EL (cell line): Measurements from ENCODE around the gene REM1.
"Not testable (repeated sequence)": the region's sequence is repeated elsewhere in the genome, so short reads cannot be mapped to it uniquely, and the experiment has no call there.

Source experiments
- DNase-seq: peaks from one replicate; pipeline ENCODE4 v3.0.0-alpha.2; 2016

REM1 gene, protein sequence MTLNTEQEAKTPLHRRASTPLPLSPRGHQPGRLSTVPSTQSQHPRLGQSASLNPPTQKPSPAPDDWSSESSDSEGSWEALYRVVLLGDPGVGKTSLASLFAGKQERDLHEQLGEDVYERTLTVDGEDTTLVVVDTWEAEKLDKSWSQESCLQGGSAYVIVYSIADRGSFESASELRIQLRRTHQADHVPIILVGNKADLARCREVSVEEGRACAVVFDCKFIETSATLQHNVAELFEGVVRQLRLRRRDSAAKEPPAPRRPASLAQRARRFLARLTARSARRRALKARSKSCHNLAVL

DNA sequence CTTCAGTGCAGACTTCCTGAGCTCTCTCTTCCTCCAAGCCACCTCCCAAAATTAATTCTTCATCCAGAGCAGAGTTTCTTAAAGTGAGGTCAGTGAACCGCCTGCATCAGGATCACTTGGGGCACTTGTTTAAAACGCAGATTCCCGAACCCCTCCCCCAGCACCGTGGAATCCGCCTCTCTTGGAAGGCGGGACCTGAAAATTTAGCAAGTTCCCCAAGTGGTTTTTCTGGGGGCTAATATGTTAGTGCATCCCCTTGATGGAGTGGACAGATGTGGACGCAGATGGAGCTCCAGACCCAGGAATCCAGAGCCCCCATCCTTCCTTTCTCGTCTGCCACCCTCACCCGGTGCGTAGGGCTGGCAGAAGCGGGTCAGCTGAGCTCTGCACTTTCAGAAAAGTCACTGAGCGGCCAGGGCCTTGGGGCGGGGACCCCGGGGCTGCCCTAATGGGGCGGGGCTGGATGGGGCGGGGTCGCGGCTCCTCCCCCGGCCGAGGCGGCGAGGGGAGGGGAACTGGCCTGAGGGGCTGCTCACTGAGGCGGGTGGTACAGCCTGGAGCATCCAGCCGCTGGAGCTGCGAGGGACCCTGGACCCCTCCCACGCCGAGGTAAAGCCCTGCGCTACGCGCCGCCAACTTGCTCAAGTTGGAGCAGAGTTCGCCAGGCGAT, at the start of gene REM1, which contains the start of gene DEFB124:
TSS of gene REM1 (plus strand) at position 531 of the 670 bp plus-strand sequence. CDS start 1,158 bp downstream, outside the sequence.
TSS of gene DEFB124 (minus strand) at position 370 of the 670 bp plus-strand sequence. CDS start 2,114 bp downstream, outside the sequence.
- DNase-seq: no peak

DNA sequence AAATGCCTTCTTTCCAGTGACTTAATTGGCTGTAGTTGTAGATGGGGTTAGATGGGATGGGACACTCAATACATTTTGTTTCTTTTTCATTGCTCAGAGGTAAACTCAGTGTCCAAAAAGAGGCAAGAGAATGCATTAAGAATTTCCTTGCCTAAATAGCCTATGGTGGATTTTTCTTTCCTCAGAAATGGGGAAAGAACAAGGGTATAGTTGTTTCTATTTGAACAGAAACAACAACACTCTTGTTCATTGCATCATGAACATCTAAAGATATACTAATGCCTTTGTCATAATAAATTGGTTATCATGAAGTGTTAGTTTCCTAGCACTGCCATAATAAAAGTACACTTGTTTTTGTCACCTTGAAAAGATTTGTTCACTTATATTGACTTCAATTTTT, 49.3 kb upstream of the REM1 start:
- DNase-seq: no peak

DNA sequence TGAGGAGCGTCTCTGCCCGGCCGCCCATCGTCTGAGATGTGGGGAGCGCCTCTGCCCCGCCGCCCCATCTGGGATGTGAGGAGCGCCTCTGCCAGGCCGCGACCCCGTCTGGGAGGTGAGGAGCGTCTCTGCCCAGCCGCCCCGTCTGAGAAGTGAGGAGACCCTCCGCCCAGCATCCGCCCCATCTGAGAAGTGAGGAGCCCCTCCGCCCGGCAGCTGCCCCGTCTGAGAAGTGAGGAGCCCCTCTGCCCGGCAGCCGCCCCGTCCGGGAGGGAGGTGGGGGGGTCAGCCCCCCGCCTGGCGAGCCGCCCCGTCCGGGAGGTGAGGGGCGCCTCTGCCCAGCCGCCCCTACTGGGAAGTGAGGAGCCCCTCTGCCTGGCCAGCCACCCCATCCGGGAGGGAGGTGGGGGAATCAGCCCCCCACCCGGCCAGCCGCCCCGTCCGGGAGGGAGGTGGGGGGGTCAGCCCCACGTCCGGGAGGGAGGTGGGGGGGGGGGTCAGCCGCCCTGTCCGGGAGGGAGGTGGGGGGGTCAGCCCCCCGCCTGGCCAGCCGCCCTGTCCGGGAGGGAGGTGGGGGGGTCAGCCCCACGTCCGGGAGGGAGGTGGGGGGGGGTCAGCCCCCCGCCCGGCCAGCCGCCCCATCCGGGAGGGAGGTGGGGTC, 48.1 kb upstream of the REM1 start:
- DNase-seq: not testable (repeated sequence)

- not testable (repeated sequence) for DNase-seq
These were observed 47.5 kb upstream of the REM1 start for GRCh38 chr20:31427576-31427975.

DNA sequence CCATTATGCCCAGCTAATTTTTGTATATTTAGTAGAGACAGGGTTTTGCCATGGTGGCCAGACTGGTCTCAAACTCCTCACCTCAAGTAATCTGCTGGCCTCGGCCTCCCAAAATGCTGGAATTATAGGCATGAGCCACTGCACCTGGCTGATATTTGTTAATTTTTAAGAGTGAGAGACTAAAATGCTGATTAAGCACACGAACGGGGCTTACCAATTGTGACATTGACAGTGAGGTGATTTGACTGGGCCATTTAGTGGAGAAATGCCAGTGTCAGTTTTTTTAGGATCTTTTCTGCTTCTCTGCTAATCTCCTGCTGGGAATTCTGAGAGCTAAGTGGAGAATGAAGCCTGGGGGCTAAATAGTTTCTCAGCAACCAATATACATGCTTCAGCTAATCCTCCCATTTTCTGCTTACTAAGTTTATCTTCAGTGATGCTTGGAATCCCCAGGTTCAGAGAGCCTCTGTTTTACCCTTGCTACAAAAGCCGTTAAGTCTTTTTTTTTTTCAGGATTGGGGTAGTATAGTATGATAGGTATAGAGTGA, 44.4 kb upstream of the REM1 start:
- DNase-seq: no peak

- no peak for DNase-seq
These were observed 35.0 kb upstream of the REM1 start, which contains the start of gene DEFB123 for GRCh38 chr20:31440012-31440659. Gene DEFB123, plus strand, starts transcription at chr20:31440632. Its CDS starts 67 bp downstream, at chr20:31440699.

DNA sequence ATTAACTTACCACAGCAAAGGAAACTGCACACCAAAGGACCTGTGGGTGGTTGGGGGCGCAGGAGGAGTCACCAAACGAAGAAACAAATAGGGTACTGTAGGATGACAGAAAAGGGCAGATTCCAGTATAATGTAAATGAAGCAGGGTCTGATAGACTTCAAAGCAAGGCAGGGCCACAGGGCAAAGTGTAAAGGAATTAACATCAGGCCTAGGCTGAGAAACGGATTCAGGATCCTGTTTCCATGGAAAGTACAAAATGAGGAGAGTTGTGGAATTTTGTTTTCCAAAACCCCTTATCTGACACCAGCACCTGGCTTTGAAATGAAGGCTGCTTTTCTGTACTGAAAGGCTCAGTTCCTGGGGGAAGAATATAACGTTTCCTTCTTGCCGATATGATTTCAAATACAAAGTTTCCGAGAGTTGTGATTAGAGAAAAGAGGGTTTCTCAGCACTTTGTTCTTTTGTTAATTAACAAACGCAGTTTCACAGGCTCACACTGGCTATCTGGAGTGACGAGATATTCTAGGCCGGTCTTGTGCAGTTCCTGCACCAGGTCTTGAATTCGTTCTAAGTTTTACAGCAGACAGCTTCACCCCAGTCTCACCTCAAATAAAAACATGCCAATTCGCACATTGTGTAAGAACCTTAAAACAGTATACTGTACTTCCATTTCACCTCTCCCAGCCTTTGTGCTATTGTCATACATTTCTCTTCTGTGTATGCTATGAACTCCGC, 28.8 kb upstream of the REM1 start:
- no peak for DNase-seq

DNA sequence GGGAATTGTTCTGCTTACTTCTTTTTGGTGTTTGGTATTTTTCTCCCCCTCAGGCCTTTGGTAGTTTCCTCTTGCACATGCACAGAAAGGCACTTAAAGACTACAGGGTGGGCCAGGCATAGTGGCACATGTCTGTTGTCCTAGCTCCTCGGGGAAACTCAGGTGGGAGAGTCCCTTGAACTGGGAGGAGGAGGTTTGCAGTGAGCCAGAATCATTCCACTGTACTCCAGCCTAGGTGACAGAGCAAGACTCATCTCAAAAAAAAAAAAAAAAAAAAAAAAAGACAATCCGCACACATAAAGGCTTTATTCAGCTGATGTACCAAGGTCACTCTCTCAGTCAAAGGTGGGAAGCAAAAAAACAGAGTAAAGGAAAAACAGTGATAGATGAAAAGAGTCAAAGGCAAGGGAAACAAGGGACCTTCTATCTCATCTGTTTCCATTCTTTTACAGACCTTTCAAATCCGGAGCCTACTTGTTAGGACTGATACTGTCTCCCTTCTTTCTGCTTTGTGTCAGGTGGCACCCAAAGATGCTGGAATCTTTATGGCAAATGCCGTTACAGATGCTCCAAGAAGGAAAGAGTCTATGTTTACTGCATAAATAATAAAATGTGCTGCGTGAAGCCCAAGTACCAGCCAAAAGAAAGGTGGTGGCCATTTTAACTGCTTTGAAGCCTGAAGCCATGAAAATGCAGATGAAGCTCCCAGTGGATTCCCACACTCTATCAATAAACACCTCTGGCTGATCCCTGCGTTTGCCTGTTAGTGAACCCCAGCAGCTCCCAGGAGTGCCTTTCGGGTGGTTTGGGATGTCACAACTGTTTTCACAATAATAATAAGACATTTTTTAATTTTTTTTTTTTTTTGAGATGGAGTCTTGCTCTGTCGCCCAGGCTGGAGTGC, 25.3 kb upstream of the REM1 start:
- DNase-seq: no peak

DNA sequence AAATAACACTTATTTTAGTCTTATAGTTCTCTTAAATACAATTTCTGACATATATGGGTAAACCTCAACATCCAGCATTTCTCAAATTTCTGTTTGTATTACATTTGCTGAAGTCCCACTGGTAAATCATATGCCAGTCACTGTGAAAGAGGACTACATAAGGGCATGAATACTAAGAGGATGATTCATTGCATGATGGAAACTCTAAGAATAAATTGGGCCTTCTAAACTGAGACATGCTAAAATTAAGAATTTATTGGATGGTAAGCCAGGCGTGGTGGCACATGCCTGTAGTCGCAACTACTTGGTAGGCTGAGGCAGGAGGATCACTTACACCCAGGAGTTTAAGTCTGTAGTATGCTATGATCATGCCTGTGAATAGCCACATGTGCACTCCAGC, 22.5 kb upstream of the REM1 start:
- no peak for DNase-seq

DNA sequence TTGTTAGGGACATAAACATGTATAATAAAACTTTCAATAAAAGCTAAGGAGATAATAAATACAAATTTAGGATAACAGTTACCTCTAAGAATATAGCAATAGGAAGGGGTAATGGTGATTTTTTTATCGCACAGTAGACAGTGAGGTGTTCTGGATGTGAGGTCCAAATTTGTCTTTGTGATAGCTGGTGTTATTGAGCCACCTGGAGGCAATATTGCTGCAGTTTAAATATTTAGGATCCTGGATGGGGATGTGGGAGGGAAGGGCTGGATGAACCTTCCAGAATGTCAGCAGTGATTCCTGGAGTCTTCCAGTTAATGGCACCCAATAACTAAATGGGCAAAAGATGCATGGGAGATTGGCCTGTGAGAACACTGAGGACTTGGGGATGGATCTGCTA, 20.7 kb upstream of the REM1 start:
- no peak for DNase-seq

DNA sequence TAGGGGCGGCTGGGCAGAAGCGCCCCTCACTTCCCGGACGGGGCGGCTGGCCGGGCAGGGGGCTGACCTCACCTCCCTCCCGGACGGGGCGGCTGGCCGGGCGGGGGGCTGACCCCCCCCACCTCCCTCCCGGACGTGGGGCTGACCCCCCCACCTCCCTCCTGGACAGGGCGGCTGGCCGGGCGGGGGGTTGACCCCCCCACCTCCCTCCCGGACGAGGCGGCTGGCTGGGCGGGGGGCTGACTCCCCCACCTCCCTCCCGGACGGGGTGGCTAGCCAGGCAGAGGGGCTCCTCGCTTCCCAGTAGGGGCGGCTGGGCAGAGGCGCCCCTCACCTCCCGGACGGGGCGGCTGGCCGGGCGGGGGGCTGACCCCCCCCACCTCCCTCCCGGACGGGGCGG, 4.1 kb upstream of the REM1 start:
- DNase-seq: not testable (repeated sequence)

DNA sequence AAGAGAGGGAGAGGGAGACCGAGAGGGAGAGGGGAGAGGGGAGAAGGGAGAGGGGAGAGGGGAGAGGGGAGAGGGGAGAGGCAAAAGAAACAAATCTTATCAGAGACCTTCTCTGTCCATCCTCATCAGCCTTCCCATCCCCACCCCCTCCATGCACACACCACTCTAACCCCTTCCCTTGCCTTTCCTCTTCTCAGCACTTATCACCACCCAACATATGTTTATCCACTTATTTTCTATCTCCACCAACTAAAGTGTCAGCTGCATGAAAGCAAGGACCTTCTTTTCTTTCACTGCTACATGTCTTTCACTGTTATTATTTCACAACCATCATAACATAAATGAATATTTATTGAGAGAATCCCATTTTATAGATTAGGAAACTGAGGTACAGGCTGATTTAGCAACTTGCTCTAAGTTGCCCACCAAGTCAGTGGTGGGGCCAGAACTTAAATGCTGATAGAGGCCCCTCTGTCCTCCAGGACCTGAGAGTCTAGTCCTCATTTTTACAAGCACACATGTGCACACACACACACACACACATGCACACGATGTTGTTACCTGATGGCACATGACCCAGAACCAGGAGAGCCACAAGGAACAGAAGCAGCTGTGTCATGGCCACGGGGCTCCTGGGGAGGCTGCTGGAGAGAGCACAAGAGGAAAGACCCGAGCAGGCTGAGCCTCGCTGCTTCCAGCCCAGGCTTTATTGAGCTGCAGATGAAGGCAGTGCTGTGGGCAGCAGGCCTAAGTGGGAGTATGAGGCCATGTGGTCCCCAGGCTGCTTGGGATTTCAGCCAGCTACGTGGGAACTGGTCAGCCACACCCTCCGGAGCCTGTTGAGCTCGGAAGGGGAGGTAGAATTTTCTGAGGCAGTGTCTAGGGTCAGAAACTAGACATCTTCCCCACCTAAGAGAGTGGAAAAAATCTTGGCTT, 2.4 kb upstream of the REM1 start:
- no peak for DNase-seq

DNA sequence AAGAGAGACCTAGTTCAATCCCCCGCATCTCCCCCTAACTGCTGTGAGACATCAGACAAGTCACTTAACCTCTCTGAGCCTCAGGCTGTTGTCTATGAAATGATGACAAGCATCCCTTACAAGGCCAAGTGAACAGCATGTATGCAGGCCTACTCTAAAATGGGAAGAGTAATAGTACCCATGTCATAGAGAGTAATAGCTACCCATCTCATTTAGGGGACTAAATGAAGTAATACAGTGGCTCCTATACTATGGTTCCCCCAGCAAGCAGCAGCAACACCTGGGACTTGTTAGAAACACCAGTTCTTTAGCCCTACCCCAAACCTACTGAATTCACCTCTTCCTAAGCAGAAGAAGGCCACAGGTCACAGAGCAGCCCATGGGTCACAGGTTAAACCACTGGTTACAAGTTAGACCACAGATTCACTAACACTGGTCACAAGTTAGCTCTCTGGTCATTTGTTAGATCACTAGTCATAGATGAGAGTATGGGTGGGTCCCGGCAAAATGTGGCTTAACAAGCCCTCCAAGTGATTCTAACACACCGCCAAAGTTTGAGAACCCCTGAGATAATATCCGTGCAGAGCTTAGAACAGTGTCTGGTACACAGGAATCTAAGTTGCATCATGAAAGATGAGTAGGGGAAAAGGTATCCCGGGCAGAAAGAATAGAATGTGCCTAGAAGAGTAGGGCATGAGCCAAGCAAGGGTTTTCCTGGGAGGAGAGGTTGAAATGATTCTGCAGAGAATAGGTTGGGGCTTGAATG, 1.6 kb upstream of the REM1 start:
- DNase-seq: no peak

DNA sequence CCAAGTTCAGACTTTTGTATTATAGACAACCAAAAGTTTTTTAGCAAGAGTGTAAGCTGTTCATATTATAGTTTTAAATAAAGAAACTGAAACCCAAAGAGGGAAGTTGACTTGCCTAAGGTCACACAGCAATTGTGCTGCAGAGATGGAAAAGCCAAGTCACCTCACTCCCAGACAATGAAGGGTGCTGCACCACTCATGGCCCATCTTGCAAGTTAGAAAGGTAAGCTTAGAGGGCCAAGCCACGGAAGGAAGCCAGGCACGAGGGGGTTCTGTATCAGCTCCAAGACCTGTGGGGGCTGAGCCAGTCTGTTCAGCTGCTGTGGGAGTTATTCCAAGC, 1.0 kb upstream of the REM1 start:
- no peak for DNase-seq

- DNase-seq: no peak
These were observed 595 bp downstream of the REM1 start for GRCh38 chr20:31475472-31476293.

DNA sequence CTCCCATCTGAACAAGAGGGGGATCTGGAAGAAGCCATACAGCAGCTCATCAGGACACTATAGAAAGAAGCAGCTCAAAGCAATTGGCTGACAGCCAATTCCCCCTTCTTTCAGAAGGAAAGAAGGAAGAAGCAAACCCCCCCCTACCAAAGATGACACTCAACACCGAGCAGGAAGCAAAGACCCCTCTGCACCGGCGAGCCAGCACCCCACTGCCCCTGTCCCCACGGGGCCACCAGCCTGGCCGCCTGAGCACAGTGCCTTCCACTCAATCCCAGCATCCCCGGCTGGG, 1.2 kb downstream of the REM1 start:
- no peak for DNase-seq

DNA sequence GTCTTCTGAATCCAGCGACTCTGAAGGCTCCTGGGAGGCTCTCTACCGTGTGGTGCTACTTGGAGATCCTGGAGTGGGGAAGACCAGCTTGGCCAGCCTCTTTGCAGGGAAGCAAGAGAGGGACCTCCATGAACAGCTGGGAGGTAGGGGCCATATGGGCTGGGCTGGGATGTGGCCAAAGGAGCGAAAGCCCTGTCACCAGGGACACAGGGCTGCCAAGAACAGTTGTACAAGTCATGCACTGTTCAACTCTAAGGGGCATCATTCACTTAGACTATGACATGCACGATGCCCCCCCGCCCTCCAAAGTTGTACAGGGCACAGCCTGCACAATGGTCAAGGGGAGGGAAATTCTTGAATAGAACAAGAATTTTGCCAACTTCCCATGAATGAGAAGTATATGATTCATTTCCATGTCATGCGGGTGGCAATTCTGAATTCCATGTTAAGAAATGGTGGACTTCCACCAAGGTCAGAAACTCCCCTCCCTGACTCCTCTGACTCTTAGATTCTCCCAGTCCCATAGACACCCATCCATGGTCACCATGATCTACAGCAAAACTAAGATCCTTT, 1.6 kb downstream of the REM1 start:
- DNase-seq: no peak

DNA sequence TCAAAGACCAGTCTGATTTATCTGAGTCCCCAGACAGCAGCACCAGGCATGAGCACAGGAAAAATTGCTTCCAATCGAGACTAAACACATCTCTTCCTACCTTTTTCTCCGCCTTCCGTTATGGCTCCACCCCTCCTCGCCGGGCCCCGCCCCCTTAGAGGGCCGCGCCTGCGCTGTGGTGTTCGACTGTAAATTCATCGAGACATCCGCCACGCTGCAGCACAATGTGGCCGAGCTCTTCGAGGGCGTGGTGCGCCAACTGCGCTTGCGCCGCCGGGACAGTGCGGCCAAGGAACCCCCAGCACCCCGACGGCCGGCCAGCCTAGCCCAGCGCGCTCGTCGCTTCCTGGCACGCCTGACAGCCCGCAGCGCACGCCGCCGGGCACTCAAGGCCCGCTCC, 8.9 kb downstream of the REM1 start:
- no peak for DNase-seq
